Choroid plexus epithelial cell (primary cell): ENCODE measurements around the gene SPINT3.

Source experiments
- DNase-seq: peaks from one replicate; pipeline ENCODE4 v3.0.0-alpha.2; 2010; ENCODE audit warnings: low read depth
- H3K4me3 ChIP-seq: 2 replicates; pipeline ENCODE4 v1.5.1; 2011; ENCODE audit warnings: low read depth, mild to moderate bottlenecking, control low read depth, low read length, moderate library complexity
- CTCF ChIP-seq: conservative IDR thresholded peaks from 2 replicates; pipeline ENCODE4 v1.5.1; 2011; ENCODE audit warnings: low read depth, mild to moderate bottlenecking, control low read depth, inconsistent platforms, low read length, moderate library complexity

SPINT3 gene

GRCh38 chr20:45515147-45515913 lies at the start of gene SPINT3:
TSS of gene SPINT3 (minus strand) at chr20:45515622. CDS start at chr20:45515608, 14 bp downstream.
- TF ChIP-seq CTCF, result no peak
- H3K4me3 ChIP-seq, result no peak within 1 kb of the TSS
- DNase-seq, result no peak

- H3K4me3 ChIP-seq, result no peak overlapping the region
- no peak for TF ChIP-seq CTCF
- DNase-seq, result no peak
Observed at GRCh38 chr20:45564760-45565276, 49.4 kb upstream of the SPINT3 start.

- no peak for TF ChIP-seq CTCF
- no peak for DNase-seq
- H3K4me3 ChIP-seq, result no peak overlapping the region
Observed at GRCh38 chr20:45555198-45555597, 39.8 kb upstream of the SPINT3 start.

- no peak for DNase-seq
- H3K4me3 ChIP-seq, result no peak overlapping the region
- TF ChIP-seq CTCF, result no peak
Observed at GRCh38 chr20:45552456-45552855, 37.0 kb upstream of the SPINT3 start.

- TF ChIP-seq CTCF, result no peak
- DNase-seq, result no peak
- H3K4me3 ChIP-seq, result no peak overlapping the region
Observed at GRCh38 chr20:45550765-45551164, 35.3 kb upstream of the SPINT3 start.

- TF ChIP-seq CTCF, result no peak
- no peak overlapping the region for H3K4me3 ChIP-seq
- no peak for DNase-seq
Observed at GRCh38 chr20:45548410-45548809, 33.0 kb upstream of the SPINT3 start.

GRCh38 chr20:45547206-45547770 lies 31.9 kb upstream of the SPINT3 start, which contains the start of gene EPPIN:
TSS of gene EPPIN (minus strand) at chr20:45547401. CDS start at chr20:45547357, 44 bp downstream.
- no peak for DNase-seq
- no peak for TF ChIP-seq CTCF
- H3K4me3 ChIP-seq, result no peak within 1 kb of the TSS
